K562 (cell line): ENCODE results near the gene STX1A. TPM values are rescaled to one million over a fixed set of nuclear protein-coding genes. Genes with fewer than 3 reads are reported as not detected.

Source experiments
- ARID2 ChIP-seq: fragments of 450-650 bp; IDR thresholded peaks from 2 replicates; pipeline ENCODE4 v1.6.1; 2017; ENCODE audit warnings: antibody characterized with exemption, mild to moderate bottlenecking
- BMI1 ChIP-seq: fragments of 150-350 bp; IDR thresholded peaks from 2 replicates; pipeline ENCODE4 v1.6.1; 2014; ENCODE audit warnings: low read length
- CBX8 ChIP-seq: fragments of 200-600 bp; sonication (generic); IDR thresholded peaks from 2 replicates; pipeline ENCODE4 v1.6.1; 2012; ENCODE audit warnings: borderline replicate concordance, mixed run types, low read depth, mild to moderate bottlenecking, moderate library complexity, mixed read lengths, low read length, control low read depth, inconsistent platforms; ENCODE audit not compliant: poor library complexity, severe bottlenecking; ENCODE audit errors: extremely low read depth
- CCAR2 ChIP-seq: fragments of 200-400 bp; formaldehyde crosslinking; IDR thresholded peaks from 2 replicates; pipeline ENCODE4 v1.6.1; 2017; ENCODE audit warnings: mild to moderate bottlenecking, low read depth, low read length
- GATAD2B ChIP-seq: fragments of 450-650 bp; IDR thresholded peaks from 2 replicates; pipeline ENCODE4 v1.6.1; 2017; ENCODE audit warnings: mild to moderate bottlenecking, borderline replicate concordance
- IRF2 ChIP-seq: sonication (generic); formaldehyde crosslinking; IDR thresholded peaks from 2 replicates; pipeline ENCODE4 v1.8.1; 2022; ENCODE audit warnings: mild to moderate bottlenecking, missing genetic modification reagents
- MEF2D ChIP-seq: conservative IDR thresholded peaks from 2 replicates; pipeline ENCODE4 v1.6.1; 2016; ENCODE audit warnings: low read depth, missing genetic modification characterization, missing compliant biosample characterization
- NR2C1 ChIP-seq, 2 experiments: fragments of 450-650 bp; IDR thresholded peaks; 2 replicates each; pipeline ENCODE4 v1.6.1; 2017; ENCODE audit warnings: mild to moderate bottlenecking in 2 of 2, antibody characterized with exemption in 1 of 2, inconsistent platforms in 1 of 2, missing compliant biosample characterization in 1 of 2, missing genetic modification characterization in 1 of 2
- PHB ChIP-seq: fragments of 250-450 bp; sonication (Bioruptor Pico); IDR thresholded peaks from 2 replicates; pipeline ENCODE4 v1.5.0; 2021
- YBX1 ChIP-seq: fragments of 450-650 bp; IDR thresholded peaks from 2 replicates; pipeline ENCODE4 v1.7.1; 2016; ENCODE audit warnings: mild to moderate bottlenecking
- ZNF316 ChIP-seq: fragments of 450-650 bp; IDR thresholded peaks from 2 replicates; pipeline ENCODE4 v1.6.1; 2016
- ZZZ3 ChIP-seq: fragments of 450-650 bp; IDR thresholded peaks from 2 replicates; pipeline ENCODE4 v1.6.1; 2016; ENCODE audit warnings: antibody characterized with exemption, mild to moderate bottlenecking, moderate library complexity
- polyA plus RNA-seq, 8 experiments: library from polyadenylated mRNA; depleted of rRNA in 4 of 8; stranded (reverse) in 5 of 8; unstranded in 3 of 8; fragments of >200 nt; fragmentation: Nextera tagmentation in 2 of 8; fragmentation: Illumina TruSeq in 1 of 8; extraction: Ambion mirVana in 2 of 8; extraction: Trizol in 1 of 8; gene quantifications; 2 replicates each; pipeline versions ENCODE4 v1.2.1 to v1.2.3, GENCODE V29; 2011 to 2014; ENCODE audit warnings: inconsistent platforms in 1 of 8, missing spikeins in 1 of 8
- total RNA-seq, 7 experiments: library from RNA; depleted of rRNA in 6 of 7; stranded (reverse); fragments of >200 nt in 6 of 7; fragmentation: Illumina TruSeq in 2 of 7; extraction: Trizol in 2 of 7; gene quantifications; 2 replicates each; pipeline versions ENCODE4 v1.2.1 to v1.2.3, GENCODE V29; 2011 to 2021; ENCODE audit warnings: low replicate concordance in 1 of 7
- TF ChIP-seq, protein P1 (sequence below), 2 experiments: IDR thresholded peaks; 2 replicates each; pipeline ENCODE4 v1.6.1; 2012; ENCODE audit warnings: improper control_type of control experiment in 2 of 2, low read depth in 2 of 2, low read length in 2 of 2, borderline replicate concordance in 1 of 2
- TF ChIP-seq, protein P2 (sequence below), 2 experiments: fragments of 450-650 bp; conservative IDR thresholded peaks; 2 replicates each; pipeline ENCODE4 v1.6.1; 2017; ENCODE audit warnings: mild to moderate bottlenecking in 2 of 2, moderate library complexity in 2 of 2
- TF ChIP-seq, protein P3 (sequence below), 2 experiments: fragments of 450-650 bp in 1 of 2; IDR thresholded peaks; 2 replicates each; pipeline ENCODE4 v1.6.1; 2011 to 2017; ENCODE audit warnings: low read depth in 2 of 2, antibody characterized with exemption in 1 of 2, borderline replicate concordance in 1 of 2, low read length in 1 of 2, mild to moderate bottlenecking in 1 of 2, mixed read lengths in 1 of 2; ENCODE audit not compliant: control insufficient read depth in 1 of 2
- TF ChIP-seq, protein P4 (sequence below), 2 experiments: fragments of 450-650 bp in 1 of 2; sonication (generic) in 1 of 2; formaldehyde crosslinking in 1 of 2; IDR thresholded peaks in 1 of 2; conservative IDR thresholded peaks in 1 of 2; 2 replicates each; pipeline versions ENCODE4 v1.6.1 to v1.8.1; 2016 to 2023; ENCODE audit warnings: mild to moderate bottlenecking in 2 of 2, moderate library complexity in 2 of 2, inconsistent platforms in 1 of 2, missing genetic modification reagents in 1 of 2
- TF ChIP-seq, protein P5 (sequence below): fragments of 450-650 bp; IDR thresholded peaks from 2 replicates; pipeline ENCODE4 v1.6.1; 2016; ENCODE audit warnings: borderline replicate concordance

Gene STX1A
- total and polyA plus RNA-seq, 9 of the 15 experiments (the other 6 are each of a cell fraction or from before 2014, with no cell fraction given), result 0.04 to 15.1 (median 6.3) TPM

DNA sequence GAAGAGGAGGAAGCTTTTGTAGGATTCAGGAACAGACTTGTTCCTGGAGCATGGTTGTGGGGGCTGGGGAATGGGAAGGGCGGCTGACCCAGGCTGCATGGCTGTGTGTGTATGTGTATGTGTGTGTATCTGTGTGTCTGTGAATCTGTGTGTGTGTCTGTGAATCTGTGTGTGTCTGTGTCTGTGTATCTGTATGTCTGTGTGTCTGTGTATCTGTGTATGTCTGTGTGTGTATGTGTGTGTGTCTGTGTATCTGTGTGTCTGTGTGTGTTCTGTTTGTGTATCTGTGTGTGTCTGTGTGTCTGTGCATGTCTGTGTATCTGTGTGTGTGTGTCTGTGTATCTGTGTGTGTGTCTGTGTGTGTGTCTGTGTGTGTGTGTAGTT lies 6.6 kb upstream of the STX1A start (continued):
- TF ChIP-seq, protein P1, sequence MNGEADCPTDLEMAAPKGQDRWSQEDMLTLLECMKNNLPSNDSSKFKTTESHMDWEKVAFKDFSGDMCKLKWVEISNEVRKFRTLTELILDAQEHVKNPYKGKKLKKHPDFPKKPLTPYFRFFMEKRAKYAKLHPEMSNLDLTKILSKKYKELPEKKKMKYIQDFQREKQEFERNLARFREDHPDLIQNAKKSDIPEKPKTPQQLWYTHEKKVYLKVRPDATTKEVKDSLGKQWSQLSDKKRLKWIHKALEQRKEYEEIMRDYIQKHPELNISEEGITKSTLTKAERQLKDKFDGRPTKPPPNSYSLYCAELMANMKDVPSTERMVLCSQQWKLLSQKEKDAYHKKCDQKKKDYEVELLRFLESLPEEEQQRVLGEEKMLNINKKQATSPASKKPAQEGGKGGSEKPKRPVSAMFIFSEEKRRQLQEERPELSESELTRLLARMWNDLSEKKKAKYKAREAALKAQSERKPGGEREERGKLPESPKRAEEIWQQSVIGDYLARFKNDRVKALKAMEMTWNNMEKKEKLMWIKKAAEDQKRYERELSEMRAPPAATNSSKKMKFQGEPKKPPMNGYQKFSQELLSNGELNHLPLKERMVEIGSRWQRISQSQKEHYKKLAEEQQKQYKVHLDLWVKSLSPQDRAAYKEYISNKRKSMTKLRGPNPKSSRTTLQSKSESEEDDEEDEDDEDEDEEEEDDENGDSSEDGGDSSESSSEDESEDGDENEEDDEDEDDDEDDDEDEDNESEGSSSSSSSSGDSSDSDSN (IDR thresholded peaks at IDR 0.05; ENCODE audit: borderline replicate concordance in 1 of 2, low read depth in 2 of 2, low read length in 2 of 2), result no peak
- TF ChIP-seq, protein P2, sequence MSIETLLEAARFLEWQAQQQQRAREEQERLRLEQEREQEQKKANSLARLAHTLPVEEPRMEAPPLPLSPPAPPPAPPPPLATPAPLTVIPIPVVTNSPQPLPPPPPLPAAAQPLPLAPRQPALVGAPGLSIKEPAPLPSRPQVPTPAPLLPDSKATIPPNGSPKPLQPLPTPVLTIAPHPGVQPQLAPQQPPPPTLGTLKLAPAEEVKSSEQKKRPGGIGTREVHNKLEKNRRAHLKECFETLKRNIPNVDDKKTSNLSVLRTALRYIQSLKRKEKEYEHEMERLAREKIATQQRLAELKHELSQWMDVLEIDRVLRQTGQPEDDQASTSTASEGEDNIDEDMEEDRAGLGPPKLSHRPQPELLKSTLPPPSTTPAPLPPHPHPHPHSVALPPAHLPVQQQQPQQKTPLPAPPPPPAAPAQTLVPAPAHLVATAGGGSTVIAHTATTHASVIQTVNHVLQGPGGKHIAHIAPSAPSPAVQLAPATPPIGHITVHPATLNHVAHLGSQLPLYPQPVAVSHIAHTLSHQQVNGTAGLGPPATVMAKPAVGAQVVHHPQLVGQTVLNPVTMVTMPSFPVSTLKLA (conservative IDR thresholded peaks at IDR 0.05), result no peak
- no peak for TF ChIP-seq PHB (CRISPR knock-in tag)
- TF ChIP-seq MEF2D (tag), result no peak
- peak; percentile 29; the same call in 1 of the 2 replicates for TF ChIP-seq ZNF316
- TF ChIP-seq YBX1, result 0 out of 2 replicates have a peak, but pooled peaks have one; percentile 74
- no peak for TF ChIP-seq BMI1
- TF ChIP-seq CBX8, result no peak
- 0 out of 2 replicates have a peak, but pooled peaks have one; percentile 33 for TF ChIP-seq NR2C1 (IDR thresholded peaks at IDR 0.05)
- TF ChIP-seq NR2C1 (tag; IDR thresholded peaks at IDR 0.05), result no peak
- no peak for TF ChIP-seq CCAR2
- TF ChIP-seq IRF2, result no peak
- TF ChIP-seq, protein P3, sequence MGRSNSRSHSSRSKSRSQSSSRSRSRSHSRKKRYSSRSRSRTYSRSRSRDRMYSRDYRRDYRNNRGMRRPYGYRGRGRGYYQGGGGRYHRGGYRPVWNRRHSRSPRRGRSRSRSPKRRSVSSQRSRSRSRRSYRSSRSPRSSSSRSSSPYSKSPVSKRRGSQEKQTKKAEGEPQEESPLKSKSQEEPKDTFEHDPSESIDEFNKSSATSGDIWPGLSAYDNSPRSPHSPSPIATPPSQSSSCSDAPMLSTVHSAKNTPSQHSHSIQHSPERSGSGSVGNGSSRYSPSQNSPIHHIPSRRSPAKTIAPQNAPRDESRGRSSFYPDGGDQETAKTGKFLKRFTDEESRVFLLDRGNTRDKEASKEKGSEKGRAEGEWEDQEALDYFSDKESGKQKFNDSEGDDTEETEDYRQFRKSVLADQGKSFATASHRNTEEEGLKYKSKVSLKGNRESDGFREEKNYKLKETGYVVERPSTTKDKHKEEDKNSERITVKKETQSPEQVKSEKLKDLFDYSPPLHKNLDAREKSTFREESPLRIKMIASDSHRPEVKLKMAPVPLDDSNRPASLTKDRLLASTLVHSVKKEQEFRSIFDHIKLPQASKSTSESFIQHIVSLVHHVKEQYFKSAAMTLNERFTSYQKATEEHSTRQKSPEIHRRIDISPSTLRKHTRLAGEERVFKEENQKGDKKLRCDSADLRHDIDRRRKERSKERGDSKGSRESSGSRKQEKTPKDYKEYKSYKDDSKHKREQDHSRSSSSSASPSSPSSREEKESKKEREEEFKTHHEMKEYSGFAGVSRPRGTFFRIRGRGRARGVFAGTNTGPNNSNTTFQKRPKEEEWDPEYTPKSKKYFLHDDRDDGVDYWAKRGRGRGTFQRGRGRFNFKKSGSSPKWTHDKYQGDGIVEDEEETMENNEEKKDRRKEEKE (IDR thresholded peaks at IDR 0.05; ENCODE audit: borderline replicate concordance in 1 of 2, control insufficient read depth in 1 of 2, low read depth in 2 of 2, low read length in 1 of 2), result 0 out of 4 replicates have a peak, but pooled peaks of 1 of the 2 experiments have one; percentile 60
- TF ChIP-seq ARID2, result 0 out of 2 replicates have a peak, but pooled peaks have one; percentile 11
- TF ChIP-seq, protein P4, sequence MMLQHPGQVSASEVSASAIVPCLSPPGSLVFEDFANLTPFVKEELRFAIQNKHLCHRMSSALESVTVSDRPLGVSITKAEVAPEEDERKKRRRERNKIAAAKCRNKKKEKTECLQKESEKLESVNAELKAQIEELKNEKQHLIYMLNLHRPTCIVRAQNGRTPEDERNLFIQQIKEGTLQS (IDR thresholded peaks at IDR 0.05), result no peak
- TF ChIP-seq, protein P4 (CRISPR knock-in tag; conservative IDR thresholded peaks at IDR 0.05), result no peak
- no peak for TF ChIP-seq ZZZ3
- no peak for TF ChIP-seq GATAD2B
- TF ChIP-seq, protein P5, sequence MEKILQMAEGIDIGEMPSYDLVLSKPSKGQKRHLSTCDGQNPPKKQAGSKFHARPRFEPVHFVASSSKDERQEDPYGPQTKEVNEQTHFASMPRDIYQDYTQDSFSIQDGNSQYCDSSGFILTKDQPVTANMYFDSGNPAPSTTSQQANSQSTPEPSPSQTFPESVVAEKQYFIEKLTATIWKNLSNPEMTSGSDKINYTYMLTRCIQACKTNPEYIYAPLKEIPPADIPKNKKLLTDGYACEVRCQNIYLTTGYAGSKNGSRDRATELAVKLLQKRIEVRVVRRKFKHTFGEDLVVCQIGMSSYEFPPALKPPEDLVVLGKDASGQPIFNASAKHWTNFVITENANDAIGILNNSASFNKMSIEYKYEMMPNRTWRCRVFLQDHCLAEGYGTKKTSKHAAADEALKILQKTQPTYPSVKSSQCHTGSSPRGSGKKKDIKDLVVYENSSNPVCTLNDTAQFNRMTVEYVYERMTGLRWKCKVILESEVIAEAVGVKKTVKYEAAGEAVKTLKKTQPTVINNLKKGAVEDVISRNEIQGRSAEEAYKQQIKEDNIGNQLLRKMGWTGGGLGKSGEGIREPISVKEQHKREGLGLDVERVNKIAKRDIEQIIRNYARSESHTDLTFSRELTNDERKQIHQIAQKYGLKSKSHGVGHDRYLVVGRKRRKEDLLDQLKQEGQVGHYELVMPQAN, result peak; percentile 61; the same call in 1 of the 2 replicates
